Embryonic facial prominence (tissue), 1 donor: ENCODE measurements around the gene APCDD1L.
"Not testable (repeated sequence)": the region's sequence is repeated elsewhere in the genome, so short reads cannot be mapped to it uniquely, and the experiment has no call there.

ENCODE experiments used
- DNase-seq: peaks from one replicate; pipeline ENCODE4 v3.0.0-alpha.2; 2016; ENCODE audit errors: extremely low spot score

APCDD1L gene

DNA sequence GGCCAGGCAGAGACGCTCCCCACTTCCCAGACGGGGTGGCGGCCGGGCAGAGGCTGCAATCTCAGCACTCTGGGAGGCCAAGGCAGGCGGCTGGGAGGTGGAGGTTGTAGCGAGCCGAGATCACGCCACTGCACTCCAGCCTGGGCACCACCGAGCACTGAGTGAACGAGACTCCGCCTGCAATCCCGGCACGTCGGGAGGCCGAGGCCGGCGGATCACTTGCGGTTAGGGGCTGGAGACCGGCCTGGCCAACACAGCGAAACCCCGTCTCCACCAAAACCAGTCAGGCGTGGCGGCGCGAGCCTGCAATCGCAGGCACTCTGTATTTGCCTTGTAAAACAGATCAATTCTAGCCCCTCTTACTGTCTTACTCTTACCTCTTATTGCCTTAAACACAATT lies 100.4 kb downstream of the APCDD1L start:
- DNase-seq: not testable (repeated sequence)

DNA sequence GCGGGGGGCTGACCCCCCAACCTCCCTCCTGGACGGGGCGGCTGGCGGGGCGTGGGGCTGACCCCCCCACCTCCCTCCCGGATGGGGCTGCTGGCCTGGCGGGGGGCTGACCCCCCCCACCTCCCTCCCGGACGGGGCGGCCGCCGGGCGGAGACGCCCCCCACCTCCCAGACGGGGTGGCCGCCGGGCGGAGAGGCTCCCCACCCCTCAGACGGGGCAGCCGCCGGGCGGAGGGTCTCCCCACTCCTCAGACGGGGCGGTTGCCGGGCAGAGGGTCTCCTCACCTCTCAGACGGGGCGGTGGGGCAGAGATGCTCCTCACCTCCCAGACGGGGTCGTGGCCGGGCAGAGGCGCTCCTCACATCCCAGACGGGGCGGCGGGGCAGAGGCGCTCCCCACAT lies 101.0 kb downstream of the APCDD1L start:
- DNase-seq: not testable (repeated sequence)
